ENCODE measurements around the gene ZNF134. TPM values are rescaled to one million over a fixed set of nuclear protein-coding genes. Genes with fewer than 3 reads are reported as not detected.
A peak's percentile ranks its signal among the peaks of the same experiment; 100 is the strongest.

Gene ZNF134
- total and polyA plus RNA-seq, 9 of the 15 experiments (the other 6 are each of a cell fraction or from before 2014, with no cell fraction given), result 1.3 to 10.0 (median 5.7) TPM

DNA sequence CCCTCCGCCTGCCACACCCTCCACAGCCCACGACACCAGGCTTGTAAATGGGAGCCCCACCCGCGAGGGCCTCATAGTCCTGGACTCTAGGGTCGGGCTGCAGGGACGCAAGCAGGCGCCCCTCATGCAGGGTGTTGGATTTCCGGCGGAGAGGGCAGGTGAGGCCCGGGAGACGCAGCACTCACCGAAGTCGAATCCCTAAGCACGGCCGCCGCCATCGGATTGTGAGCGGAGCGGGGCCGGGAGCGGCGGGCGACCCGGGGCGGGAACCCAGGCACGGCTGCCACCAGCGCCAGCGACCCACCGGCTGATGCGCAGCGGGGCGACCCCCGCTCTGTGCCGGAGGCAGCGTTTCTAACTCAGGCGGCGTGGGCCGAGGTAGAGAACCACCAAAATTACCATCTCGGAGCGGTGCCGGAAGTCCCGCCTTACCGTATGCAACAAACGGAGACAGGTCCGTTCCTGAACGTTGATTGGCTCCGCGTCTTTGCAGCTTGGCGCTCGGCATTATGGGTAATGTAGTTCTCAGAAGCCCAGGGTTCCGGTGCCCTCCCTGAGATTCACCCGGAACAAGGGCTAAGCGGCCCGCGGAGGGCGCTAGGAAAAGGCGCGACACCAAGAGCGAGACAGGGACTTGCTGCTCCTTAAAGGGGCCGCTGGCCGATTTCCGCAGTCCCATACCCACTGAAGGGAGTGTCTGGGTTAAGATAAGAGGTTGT, 35.4 kb upstream of the ZNF134 start, which contains the start of gene ZNF416 (continued):
- 0 out of 3 replicates have a peak, but pooled peaks of 1 of the 2 experiments have one; percentile 56 for TF ChIP-seq CBX3 (IDR thresholded peaks at IDR 0.05; ENCODE audit: borderline replicate concordance in 1 of 2, low read length in 2 of 2)
- TF ChIP-seq ELF1 (tag; IDR thresholded peaks at IDR 0.05), result peak; percentile 83
- TF ChIP-seq DDX20 (tag; IDR thresholded peaks at IDR 0.05; ENCODE audit: low read depth), result no peak
- TF ChIP-seq GATAD2A (IDR thresholded peaks at IDR 0.05), result no peak
- TF ChIP-seq PHF20 (IDR thresholded peaks at IDR 0.05; ENCODE audit: partially characterized antibody), result peak; percentile 42
- TF ChIP-seq ATF7 (IDR thresholded peaks at IDR 0.05), result peak; percentile 34; the same call in 1 of the 2 replicates
- TF ChIP-seq GABPA (tag; conservative IDR thresholded peaks at IDR 0.05; ENCODE audit: low read depth), result peak; percentile 95
- peak in 1 of 3 experiments; percentile 74; a peak in 2 of 6 replicates for TF ChIP-seq ZBTB11 (CRISPR knock-in tag; IDR thresholded peaks at IDR 0.05)
- peak; percentile 25; the same call in 1 of the 2 replicates for TF ChIP-seq REST (IDR thresholded peaks at IDR 0.05; ENCODE audit: borderline replicate concordance)
- TF ChIP-seq REST (CRISPR knock-in tag; IDR thresholded peaks at IDR 0.05; ENCODE audit: low read depth), result no peak
- no peak for TF ChIP-seq PURB (CRISPR knock-in tag; IDR thresholded peaks at IDR 0.05; ENCODE audit: low read depth)
- peak in 1 of 3 experiments; percentile 36 for TF ChIP-seq YY1 (IDR thresholded peaks at IDR 0.05; ENCODE audit: borderline replicate concordance in 1 of 3, control insufficient read depth in 1 of 3, extremely low read depth in 1 of 3, insufficient read depth in 3 of 3, insufficient read length in 1 of 3, insufficient replicate concordance in 2 of 3, low read depth in 1 of 3, low read length in 2 of 3)
- peak; percentile 24 for TF ChIP-seq PCBP1 (IDR thresholded peaks at IDR 0.05; ENCODE audit: low read depth, low read length, poor library complexity, severe bottlenecking)
- no peak for TF ChIP-seq SIRT6 (IDR thresholded peaks at IDR 0.05; ENCODE audit: low read depth, low read length)
- TF ChIP-seq ZNF143 (CRISPR knock-in tag; IDR thresholded peaks at IDR 0.05), result peak; percentile 86
